Measurements from ENCODE around the gene ATP4B. TPM values are rescaled to one million over a fixed set of nuclear protein-coding genes. Genes with fewer than 3 reads are reported as not detected.

The ATP4B gene
- total RNA-seq, 2 donors from 2014 or later: 0.34 TPM; not detected in 1

DNA sequence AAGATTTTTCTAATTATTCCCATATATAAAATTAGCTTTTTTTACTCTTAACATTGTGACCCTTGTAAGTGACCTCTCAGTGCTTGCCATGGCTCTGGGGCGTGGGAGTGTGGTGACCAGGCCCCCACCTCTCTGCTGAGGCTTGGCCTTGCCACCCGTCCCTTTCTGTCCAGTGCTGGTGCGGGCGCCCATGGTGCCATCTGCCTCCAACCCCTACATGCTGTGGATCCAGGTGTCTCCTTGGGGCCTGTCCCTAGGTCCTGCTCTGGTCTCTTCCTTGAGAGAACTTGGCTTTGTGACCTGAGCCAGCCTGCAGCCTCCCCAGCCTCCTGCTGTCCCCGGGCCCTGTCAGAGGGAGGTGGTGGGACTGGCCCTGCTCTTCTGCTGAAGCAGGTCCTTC is 46.0 kb downstream of the ATP4B start:
- 94% methylated on average over 5 of the region's 5 CpGs for WGBS
- no peak for DNase-seq (ENCODE audit: low spot score)
- Histone ChIP-seq H3K27me3 (replicated peaks; ENCODE audit: insufficient read depth) (no peaks in the 10 kb centered on the region), H3K4me3 (no peak overlapping the region), H3K36me3 (no peaks in the 10 kb centered on the region), H3K4me1 (replicated peaks) (no peaks in the 10 kb centered on the region), H3K27ac (no peak overlapping the region), H3K9me3 (no peaks in the 10 kb centered on the region)
- intact Hi-C loops (cut with DNase I): no loop called here
- TF ChIP-seq, protein P1, sequence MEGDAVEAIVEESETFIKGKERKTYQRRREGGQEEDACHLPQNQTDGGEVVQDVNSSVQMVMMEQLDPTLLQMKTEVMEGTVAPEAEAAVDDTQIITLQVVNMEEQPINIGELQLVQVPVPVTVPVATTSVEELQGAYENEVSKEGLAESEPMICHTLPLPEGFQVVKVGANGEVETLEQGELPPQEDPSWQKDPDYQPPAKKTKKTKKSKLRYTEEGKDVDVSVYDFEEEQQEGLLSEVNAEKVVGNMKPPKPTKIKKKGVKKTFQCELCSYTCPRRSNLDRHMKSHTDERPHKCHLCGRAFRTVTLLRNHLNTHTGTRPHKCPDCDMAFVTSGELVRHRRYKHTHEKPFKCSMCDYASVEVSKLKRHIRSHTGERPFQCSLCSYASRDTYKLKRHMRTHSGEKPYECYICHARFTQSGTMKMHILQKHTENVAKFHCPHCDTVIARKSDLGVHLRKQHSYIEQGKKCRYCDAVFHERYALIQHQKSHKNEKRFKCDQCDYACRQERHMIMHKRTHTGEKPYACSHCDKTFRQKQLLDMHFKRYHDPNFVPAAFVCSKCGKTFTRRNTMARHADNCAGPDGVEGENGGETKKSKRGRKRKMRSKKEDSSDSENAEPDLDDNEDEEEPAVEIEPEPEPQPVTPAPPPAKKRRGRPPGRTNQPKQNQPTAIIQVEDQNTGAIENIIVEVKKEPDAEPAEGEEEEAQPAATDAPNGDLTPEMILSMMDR (IDR thresholded peaks at IDR 0.05): no peak
- no peak for TF ChIP-seq POLR2AphosphoS5 (IDR thresholded peaks at IDR 0.05)
- no peak for TF ChIP-seq POLR2A (IDR thresholded peaks at IDR 0.05)

DNA sequence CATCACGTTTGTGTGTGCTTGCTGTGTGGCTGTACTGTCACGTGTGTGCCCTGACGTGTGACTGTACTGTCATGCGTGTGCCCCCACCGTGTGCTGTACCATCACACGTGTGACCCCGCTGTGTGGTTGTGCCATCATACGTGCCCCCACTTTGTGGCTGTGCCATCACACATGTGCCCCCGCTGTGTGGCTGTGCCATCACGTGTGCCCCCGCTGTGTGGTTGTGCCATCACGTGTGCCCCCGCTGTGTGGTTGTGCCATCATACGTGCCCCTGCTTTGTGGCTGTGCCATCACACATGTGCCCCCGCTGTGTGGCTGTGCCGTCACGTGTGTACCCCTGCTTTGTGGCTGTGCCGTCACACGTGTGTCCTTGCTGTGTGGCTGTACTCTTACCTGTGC is 47.7 kb downstream of the ATP4B start:
- no peak for DNase-seq (ENCODE audit: low spot score)
- 93% methylated on average over 19 of the region's 19 CpGs for WGBS
- no peaks in the 10 kb centered on the region for H3K36me3 ChIP-seq
- no peaks in the 10 kb centered on the region for H3K27me3 ChIP-seq (replicated peaks; ENCODE audit: insufficient read depth)
- H3K9me3 ChIP-seq: no peaks in the 10 kb centered on the region
- no peak overlapping the region for H3K27ac ChIP-seq
- TF ChIP-seq, protein P1 (IDR thresholded peaks at IDR 0.05): no peak
- no peak for TF ChIP-seq POLR2A (IDR thresholded peaks at IDR 0.05)
- no peak for TF ChIP-seq POLR2AphosphoS5 (IDR thresholded peaks at IDR 0.05)
- no peaks in the 10 kb centered on the region for H3K4me1 ChIP-seq (replicated peaks)
- intact Hi-C loops (cut with DNase I): no loop called here
- H3K4me3 ChIP-seq: no peak overlapping the region

DNA sequence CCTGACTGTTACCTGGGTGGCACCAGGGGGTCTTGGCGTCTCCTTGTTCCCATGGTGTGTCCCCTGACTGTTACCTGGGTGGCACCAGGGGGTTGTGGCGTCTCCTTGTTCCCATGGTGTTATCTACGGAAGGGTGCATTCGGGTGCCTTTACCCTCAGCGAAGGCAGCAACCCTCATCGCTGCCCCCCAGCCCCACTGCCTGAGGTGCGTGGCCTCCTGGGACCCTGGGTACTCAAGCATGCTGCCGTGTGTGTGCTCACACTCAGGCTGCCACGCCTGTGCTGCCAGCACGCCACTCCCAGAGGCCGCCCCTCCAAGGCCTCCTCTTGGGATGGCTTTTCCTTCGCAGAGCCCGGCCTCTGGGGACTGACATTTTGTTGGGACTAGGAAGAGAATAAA is 48.4 kb downstream of the ATP4B start:
- Histone ChIP-seq H3K4me3 (no peak overlapping the region), H3K36me3 (no peaks in the 10 kb centered on the region), H3K4me1 (replicated peaks) (no peaks in the 10 kb centered on the region), H3K27me3 (replicated peaks; ENCODE audit: insufficient read depth) (no peaks in the 10 kb centered on the region), H3K9me3 (no peaks in the 10 kb centered on the region), H3K27ac (no peak overlapping the region)
- DNase-seq (ENCODE audit: low spot score): no peak
- 91% methylated on average over 13 of the region's 13 CpGs for WGBS
- intact Hi-C loops (cut with DNase I): no loop called here
- TF ChIP-seq POLR2A (IDR thresholded peaks at IDR 0.05) (no peak), POLR2AphosphoS5 (IDR thresholded peaks at IDR 0.05) (no peak)
- TF ChIP-seq, protein P1 (IDR thresholded peaks at IDR 0.05): no peak

DNA sequence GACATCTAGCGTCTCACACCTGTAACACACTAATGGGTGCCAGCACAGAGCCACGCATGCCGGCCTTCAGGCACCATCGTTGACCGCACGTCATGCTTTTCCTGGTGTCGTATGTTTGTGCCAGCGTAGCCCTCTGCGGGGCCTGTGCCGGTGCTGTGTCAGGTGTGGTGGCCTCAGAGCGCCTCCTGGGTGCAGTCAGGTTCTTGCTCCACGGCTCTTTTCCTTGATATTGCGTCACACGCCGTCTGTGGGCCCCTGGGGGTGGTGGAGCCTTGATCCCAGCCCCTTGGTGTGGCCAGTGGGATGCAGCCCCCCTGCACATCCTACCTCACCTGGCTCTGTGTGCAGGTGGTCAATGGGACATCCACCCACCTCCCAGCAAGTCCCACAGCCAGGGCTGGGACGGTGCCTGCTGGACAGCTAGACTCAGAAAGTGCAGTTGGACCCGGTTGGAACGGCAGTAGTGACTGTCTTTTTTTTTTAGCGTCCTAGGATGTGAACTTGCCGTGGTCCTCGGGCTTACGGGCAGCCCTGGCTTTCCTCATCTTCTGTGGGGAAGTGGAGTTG is 48.9 kb downstream of the ATP4B start:
- H3K4me1 ChIP-seq (replicated peaks): no peaks in the 10 kb centered on the region
- DNase-seq (ENCODE audit: low spot score): no peak
- no peak overlapping the region for H3K27ac ChIP-seq
- H3K36me3 ChIP-seq: no peaks in the 10 kb centered on the region
- H3K4me3 ChIP-seq: no peak overlapping the region
- H3K9me3 ChIP-seq: no peaks in the 10 kb centered on the region
- WGBS: 95% methylated on average over 22 of the region's 22 CpGs
- no peaks in the 10 kb centered on the region for H3K27me3 ChIP-seq (replicated peaks; ENCODE audit: insufficient read depth)
- TF ChIP-seq, protein P1 (IDR thresholded peaks at IDR 0.05): no peak
- TF ChIP-seq POLR2A (IDR thresholded peaks at IDR 0.05): no peak
- intact Hi-C loops (cut with DNase I): no loop called here

DNA sequence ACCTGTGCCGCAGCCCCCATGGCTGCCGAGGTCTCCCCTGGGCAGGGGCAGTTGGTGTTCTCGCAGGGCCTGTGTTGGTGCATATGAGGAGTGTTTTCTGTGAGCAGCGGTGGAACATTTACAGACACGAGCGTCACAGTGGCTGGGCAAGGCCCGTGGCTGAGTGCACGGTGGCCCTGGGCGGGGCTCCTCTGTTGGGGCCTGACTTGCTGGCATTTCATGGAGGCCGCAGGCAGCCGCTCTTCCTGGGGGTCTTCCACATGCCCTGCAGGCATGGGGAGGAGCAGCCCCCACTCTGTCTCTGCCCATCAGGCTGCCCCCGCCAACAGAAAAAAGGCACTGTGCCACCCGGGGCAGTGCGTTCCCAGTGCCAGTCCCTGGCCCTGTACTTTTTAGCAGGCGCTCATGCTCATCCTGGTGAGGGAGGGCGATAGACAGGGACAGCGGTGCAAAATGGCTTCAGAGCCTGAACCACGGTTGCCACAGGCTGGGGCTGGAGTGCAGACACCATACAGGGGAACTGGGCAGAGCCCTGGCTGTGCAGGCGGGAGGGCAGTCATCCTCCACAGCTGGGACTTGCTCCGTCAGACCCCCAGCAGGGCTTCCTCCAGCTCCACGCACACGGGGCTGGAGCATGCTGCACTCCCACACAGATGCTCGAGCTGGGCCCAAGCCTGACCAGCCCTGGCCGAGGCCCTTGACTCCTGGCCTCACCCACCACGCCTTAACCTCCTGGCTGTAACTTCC is 49.9 kb downstream of the ATP4B start:
- 89% methylated on average over 24 of the region's 25 CpGs for WGBS
- Histone ChIP-seq H3K27ac (no peak overlapping the region), H3K4me3 (no peak overlapping the region), H3K27me3 (replicated peaks; ENCODE audit: insufficient read depth) (no peaks in the 10 kb centered on the region), H3K4me1 (replicated peaks) (no peaks in the 10 kb centered on the region), H3K36me3 (no peaks in the 10 kb centered on the region), H3K9me3 (no peaks in the 10 kb centered on the region)
- TF ChIP-seq POLR2AphosphoS5 (IDR thresholded peaks at IDR 0.05) (no peak), POLR2A (IDR thresholded peaks at IDR 0.05) (no peak)
- TF ChIP-seq, protein P1 (IDR thresholded peaks at IDR 0.05): no peak
- no peak for DNase-seq (ENCODE audit: low spot score)
- intact Hi-C loops (cut with DNase I): no loop called here

Data from prostate gland (tissue), 2 donors.